Subcutaneous adipose tissue (tissue), 4 donors: ENCODE measurements around the gene SLC38A10. TPM values are rescaled to one million over a fixed set of nuclear protein-coding genes. Genes with fewer than 3 reads are reported as not detected.

Experiments used
- total RNA-seq, 4 donors: library from RNA; depleted of rRNA; stranded (reverse); fragments of >200 nt; gene quantifications; one replicate each; pipeline ENCODE4 v1.1.0, GENCODE V29; 2016
- TF ChIP-seq, protein P1 (sequence below): fragments of 450-650 bp; IDR thresholded peaks from one replicate; pipeline ENCODE4 v1.5.1; 2016; ENCODE audit warnings: low read depth, mild to moderate bottlenecking, control low read depth, antibody characterized with exemption, moderate library complexity

Gene SLC38A10
- total RNA-seq, 4 donors from 2014 or later, result 40.4 to 175 (median 91.0) TPM

DNA sequence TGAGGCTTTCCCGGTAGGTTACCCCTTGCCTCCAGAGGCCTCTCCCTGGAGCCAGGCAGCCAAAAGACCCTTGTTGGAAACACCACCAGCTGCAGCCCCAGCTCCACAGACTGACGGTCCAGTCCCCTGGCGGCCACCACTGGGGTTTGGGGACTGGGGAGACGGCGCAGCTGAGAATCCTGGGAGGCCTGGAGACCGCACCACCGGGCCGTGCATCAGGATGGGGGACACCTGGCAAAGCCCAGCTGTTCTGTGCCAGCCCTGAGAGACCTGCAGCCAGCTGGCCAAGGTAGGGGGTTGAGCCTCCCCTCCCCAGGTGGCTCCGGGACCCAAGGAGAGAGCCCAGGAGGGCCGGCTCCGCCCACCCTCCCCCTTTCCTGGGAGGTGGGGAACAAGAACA, 8.3 kb upstream of the SLC38A10 start:
- TF ChIP-seq, protein P1, sequence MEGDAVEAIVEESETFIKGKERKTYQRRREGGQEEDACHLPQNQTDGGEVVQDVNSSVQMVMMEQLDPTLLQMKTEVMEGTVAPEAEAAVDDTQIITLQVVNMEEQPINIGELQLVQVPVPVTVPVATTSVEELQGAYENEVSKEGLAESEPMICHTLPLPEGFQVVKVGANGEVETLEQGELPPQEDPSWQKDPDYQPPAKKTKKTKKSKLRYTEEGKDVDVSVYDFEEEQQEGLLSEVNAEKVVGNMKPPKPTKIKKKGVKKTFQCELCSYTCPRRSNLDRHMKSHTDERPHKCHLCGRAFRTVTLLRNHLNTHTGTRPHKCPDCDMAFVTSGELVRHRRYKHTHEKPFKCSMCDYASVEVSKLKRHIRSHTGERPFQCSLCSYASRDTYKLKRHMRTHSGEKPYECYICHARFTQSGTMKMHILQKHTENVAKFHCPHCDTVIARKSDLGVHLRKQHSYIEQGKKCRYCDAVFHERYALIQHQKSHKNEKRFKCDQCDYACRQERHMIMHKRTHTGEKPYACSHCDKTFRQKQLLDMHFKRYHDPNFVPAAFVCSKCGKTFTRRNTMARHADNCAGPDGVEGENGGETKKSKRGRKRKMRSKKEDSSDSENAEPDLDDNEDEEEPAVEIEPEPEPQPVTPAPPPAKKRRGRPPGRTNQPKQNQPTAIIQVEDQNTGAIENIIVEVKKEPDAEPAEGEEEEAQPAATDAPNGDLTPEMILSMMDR, result no peak

DNA sequence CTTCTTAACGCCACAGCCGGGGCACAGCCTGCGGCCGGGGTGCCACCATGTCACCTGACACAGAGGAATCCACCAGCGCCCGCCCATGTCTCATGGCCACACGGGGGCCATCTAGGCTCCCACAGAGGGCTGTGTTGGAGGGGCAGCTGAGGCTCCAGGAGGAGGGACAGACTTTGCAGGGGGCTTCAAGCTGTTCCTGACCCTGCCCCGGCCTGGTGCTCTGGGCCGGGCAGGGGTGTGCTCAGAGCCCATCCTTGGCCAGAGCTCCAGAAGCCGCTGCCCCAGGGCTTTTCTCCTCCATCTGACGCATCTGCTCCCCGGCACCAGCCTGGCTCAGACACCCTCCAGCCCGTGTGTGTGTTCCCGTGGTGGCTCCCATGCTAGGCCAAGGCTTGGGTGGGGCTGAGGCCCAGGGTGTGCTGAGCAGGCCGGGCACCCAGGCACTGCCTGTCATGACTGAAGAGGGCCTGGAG, 7.8 kb upstream of the SLC38A10 start:
- TF ChIP-seq, protein P1, result no peak

DNA sequence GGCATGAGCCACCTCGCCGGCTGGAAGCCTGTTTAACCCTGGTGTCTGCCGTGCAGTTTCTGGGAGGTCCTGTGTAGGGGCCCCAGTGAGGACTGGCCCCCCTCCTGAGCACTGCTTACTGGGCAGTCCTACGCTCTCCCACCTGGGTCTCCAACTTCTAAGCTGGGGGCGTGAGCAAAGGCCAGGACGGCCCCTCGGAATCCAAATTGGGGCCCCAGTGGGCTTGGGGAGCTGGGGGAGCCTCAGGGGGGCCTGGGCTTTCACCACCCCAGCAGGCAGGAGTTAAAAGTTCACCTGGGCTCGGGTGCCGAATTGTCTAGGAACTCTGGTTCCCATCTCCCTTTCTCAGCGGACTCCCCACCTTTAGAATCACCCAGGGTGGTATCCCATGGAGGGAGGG, 7.2 kb upstream of the SLC38A10 start:
- TF ChIP-seq, protein P1, result no peak

DNA sequence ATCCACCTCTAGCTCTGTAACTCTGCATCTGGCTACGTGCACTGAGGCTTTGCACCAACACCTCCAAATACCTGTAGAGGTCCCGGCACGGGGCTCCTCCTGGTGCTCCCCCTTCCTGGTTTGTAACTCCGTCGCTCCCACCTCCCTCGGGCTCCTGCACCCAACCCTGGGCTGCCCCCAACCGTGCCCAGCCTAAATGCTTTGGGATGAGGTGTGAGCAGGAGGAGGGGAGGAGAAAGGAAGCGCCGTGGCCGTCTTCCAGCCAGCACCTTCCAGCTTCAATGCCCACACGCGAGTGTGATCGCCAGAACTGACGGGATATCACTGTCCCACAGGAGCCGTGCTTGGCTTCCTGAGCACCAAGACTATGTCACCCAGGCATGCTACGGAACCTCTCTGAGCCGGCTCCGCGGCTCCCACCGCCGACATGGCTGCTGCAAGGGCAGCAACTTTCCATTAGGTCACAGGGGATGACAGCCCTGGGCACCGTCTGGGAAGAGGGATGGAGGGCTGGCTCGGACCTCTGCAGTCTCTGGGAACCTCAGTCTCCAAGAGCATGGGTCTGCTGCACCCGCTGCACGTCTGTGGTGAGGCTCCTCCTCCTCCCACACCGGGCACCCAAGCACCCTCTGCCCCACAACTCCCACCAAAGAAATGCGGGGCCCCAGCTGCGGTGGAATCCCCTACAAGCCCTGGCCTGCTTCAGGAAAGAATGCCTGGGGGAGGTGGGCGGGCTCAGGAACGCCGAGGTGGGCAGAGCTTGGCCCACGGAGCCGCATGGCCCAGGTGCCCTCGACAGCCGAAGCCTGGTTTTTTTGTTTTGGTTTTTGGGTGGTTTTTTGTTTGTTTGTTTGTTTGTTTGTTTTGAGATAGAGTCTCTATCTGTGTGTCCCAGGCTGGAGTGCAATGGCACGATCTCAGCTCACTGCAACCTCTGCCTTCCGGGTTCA, 6.4 kb upstream of the SLC38A10 start:
- TF ChIP-seq, protein P1, result no peak

DNA sequence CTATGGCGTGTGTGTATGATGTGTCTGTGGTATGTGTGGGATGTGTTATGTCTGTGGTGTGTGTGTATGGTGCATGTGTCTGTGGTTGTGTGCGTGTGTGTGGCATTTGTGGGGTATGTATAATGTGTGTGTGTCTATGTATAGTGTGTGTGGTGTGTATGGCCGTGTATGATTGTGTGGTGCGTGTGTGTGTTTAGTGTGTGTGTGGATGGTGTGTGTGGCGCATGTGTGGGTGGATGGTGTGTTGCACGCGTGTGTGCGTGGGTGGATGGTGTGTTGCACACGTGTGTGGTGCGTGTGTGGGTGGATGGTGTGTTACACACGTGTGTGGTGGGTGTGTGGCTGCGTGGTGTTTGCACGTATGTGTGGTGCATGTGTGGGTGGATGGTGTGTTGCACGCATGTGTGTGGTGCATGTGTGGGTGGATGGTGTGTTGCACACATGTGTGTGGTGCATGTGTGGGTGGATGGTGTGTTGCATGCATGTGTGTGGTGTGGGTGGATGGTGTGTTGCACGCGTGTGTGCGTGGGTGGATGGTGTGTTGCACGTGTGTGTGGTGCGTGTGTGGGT, 5.6 kb upstream of the SLC38A10 start:
- TF ChIP-seq, protein P1, result no peak

DNA sequence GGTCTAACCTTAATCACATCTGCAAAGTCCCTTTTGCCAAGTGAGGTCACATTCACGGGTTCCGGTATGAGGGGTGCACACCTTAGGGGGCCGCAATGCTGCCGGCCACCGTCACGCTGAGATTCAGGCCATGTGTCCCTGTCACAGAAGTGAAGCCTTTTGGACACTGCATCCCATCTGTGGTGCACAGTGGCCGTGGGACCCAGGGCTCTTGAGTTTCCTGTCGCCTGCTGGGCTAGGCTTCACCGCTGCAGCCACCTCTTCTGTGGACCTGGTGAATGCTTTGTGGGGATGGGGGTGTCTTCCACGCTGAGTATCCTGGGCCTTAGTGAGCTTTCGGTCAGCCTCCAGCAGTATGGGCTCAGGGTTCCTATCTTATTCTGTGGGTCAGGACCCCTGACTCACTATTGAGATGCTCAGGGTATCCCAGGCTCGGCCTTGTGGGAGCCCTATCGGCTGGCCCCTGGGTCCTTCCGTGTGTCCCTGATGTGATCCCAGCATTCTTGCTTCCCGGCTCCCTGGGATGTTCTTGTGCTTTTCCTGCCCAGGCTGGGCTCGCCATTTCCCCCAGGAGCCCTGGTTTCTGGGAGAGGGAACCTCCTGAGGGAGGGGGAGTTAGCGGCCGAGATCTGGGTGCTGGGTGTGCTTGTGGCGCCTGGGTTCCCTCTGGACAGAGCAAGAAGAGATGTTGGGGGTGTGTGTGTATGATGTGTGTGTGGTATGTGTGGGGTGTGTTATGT, 4.9 kb upstream of the SLC38A10 start:
- TF ChIP-seq, protein P1, result no peak
